ENCODE data around the gene GSG1.

DNA sequence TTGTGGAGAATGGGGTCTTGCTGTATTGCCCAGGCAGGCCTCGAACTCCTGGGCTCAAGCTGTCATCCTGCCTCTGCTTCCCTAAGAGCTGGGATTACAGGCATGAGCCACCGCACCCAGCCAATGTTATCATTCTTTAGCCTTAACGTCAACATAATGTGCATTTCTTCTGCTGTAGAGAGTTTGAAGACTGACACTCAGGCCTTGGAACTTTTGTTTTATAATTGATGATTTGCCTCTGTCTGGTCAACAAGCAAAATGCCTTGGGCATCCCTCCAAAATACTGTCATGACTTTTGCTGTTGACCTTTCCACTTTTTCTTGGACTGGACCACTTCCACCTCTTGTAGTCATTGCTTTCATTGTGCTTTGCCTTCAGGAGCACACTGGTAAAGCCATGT, 30.3 kb downstream of the GSG1 start:
- TF ChIP-seq YY1 (IDR thresholded peaks at IDR 0.05; ENCODE audit: insufficient read depth, insufficient read length) (no peak), ZNF274 (IDR thresholded peaks at IDR 0.05; ENCODE audit: low read depth, low read length) (no peak), SUZ12 (IDR thresholded peaks at IDR 0.05; ENCODE audit: extremely low read depth, insufficient read depth, insufficient read length) (no peak)
